NCI-H1417 treated with DMSO at 0.1 percent for 48 hours (cell line): ENCODE results near the gene TSPAN2.

ENCODE experiments used
- DNase-seq: peaks from one replicate; lab custom pipeline; 2025; lab: John Stamatoyannopoulos, UW

TSPAN2 gene

DNA sequence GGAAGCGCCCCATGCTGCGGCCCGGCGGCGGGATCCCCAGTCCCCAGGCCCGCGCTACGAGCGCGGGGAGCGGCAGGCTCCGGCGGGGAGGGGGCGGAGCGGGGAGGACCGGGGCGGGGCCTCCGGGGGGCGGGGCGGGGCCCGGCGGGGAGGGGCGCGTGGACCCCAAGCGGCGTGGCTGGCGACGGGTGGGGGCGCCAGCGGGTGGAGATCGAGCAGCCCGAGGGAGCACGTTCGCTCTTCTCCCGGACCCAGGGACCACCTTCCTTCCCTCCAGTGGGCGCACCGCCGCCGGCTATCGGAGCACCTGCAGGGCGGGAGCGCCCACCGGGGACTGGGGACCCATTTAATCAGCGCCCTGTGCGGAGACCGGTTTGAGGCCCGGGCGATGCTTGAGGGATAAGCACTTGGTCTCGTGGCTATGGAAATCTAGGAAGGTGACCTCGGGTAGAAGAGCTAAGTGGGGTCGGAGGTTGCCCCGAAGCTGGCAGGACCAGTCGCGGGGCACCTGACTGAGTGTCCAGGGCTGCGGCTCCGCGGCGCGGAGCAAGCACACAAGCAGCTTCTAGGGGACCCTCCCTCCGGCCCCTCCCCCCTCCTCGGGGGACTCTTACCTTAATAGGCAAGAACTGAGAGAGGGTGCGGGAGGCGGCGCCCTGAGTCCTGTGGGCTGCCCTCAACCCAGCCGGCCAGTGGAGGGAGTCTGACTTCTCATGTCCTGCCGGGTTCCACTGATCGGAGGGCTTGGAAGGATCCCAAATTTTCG, at the start of gene TSPAN2:
TSPAN2 (minus strand) TSS at position 84 of the 766 bp plus-strand sequence; CDS start at position 13, 71 bp downstream.
- peak; percentile 17 for DNase-seq

DNA sequence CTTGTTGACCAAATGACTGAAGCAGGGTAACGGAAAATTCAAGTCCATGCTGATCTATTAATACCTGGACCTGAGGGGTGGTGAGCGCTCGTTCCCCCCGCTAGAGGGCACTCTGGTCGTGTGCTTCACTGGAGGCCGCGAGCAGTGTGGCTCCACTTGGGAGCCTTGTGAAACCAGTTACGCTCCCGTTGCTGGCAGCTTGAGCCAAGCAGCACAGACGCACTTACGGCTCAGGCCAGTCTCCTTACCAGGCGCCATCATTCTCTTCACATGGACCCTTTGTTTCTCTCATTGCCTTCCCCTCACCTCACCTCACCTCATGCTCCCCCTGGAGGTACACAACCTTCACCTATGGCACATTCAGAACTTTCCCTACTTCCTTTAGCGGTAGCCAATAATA, 49.7 kb upstream of the TSPAN2 start:
- DNase-seq: peak; percentile 39

DNA sequence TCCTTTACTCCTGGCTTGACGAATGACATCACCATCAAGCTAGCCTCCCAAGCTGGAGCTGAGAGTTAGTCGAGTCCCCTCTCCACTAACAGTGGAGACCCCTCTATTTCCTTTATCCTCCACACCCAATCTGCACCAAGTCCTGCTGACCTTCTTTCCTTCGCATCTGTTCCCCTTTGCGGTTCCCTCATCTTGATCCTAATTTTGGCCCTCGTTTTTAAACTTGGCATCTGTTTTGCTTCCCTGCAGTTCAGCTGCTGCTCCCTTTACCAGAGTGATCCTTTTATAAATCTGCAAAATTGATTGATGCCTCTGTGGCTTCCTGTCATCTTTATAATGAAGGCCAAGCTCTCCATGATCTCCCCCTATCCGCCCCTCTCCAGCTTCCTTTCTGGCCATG, 49.0 kb upstream of the TSPAN2 start:
- DNase-seq: no peak

DNA sequence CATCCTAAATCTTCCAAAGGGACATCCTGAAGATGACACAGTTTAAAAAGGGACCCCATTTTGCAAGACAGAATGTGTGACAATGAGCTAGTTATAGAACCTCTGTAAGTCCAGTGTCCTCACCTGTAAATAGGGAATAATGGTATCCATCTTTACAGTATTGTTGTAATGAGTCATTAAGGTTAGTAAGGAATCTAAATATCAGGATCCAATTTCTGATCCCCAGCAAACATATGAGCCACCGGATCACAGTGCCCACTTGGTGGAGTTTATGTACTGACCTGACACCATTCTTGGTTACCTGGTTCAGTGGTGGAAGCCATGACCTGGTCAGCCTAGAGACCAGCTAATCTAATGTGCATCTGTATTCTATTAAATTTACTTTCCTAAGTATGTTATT, 47.9 kb upstream of the TSPAN2 start:
- DNase-seq: no peak

DNA sequence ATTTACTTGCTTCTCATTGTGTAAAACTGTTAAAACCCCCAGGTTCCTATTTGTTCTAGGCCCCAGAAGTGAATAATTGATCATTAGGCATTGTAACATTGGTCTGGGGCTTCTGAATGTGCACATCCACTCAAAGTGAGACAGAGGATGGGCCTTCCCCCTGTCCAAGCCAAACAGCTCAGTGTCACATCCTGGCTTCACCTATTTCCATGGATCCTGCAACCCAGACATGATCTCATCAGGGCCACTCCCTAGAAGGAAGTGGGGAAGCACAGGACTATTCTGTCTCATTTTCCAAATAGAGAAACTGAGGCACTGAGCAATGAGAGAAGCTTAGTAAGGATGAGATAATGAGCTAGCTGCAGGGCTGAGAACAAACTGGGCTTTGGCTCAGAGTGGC, 47.4 kb upstream of the TSPAN2 start:
- DNase-seq: no peak

DNA sequence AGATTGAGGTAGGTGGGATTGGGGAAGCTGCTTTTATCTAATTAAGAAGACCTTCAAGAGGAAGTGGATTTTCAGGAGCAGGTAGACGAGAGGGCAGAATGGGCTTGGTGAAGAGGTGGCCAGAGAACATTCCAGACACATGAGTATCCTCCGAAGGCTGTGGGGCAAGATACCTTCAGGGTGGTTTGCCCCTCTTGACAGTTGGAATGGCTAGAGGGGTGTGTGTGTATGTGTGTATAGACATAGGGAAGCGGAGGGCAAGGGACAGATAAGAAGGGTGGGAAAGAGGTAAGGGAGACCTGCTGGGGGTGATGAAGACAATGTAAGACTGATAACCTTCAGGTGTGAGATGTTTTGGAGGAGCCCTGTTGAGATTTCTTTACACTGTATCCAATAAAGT, 46.8 kb upstream of the TSPAN2 start:
- DNase-seq: no peak

DNA sequence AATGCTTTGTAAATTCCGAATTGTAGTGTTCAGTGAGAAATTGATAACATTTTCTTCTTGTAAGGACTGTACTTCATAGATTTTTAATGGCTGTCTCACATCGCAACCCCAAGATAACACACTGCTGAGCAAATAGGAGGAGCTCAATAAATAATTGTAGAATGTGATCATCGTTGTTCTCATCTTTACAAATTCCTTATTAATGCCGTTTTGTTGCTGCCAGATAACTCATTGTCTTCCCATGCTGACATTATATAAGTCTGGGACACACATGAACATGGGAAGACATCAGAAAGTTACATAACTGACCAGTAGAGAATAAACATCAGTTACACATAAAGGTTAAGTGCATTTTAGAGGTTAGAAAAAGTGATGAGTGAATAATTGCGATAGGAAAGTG, 46.4 kb upstream of the TSPAN2 start:
- DNase-seq: no peak

DNA sequence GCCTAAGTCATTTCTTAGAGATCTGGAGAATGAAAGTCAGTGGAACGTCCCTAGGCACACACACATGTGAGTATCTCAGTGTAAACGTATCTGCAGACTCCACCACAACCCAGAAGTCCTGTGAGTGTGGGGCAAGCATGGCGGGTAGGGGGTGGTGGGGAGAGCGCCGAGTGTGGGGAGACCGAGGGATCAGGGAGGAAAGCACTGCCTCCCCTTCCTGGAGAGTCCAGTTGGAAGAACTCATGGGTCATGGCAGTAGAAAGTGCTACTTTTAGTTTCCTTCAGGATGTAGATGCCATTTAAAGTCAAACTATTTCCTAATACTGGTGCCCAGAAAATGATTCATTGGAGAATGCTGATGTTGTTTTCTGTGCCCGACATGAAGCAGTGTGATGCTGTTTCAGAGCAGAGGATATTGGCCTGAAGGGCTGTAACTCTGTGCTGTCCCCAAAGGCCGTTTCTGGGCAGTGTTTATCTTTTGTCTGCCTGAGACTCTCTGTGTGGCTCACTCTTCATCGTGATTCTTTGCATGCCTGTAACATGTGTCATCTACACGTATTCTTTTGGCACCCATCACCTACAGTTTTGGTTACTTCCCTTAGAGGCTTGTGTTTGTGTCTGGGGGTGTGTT, 45.7 kb upstream of the TSPAN2 start:
- no peak for DNase-seq

DNA sequence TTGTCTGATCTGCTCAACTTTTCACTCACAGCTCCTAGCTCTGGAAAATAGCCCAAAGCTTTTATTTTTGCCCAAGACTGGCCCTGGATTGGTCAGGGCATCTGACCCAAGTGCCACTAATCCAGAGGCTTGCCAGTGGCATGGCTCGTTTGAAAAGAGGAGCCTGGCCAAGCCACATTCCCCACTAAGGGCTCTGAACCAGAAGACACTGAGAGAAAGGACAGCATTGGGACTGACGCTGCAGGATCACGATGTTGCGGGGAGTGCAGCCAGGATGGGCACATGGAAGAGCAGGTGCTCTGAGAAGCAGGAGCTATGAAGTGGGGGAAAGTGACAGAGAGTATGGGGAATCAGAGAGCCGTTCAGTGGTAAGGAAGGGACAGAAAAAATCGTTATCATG, 44.9 kb upstream of the TSPAN2 start:
- no peak for DNase-seq

DNA sequence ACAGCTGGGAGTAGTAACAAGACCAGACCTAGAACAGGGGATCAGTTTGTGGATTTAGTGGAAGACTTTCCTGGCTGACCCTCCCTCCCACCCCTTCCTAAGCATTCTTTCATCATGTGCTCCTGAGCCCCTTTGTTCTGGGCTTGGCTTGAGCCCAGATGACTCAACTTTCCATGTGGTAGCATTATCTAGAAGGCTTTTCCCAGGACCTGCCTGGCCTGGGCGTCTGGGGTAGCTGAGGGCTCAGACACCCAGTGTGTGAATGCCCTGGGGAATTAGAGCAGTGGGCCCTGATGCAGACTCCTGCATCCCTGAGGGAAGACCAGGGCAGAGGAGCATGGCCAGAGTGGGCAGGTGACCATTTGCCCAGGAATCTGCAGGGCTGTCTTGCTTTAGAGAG, 44.1 kb upstream of the TSPAN2 start:
- DNase-seq: no peak

DNA sequence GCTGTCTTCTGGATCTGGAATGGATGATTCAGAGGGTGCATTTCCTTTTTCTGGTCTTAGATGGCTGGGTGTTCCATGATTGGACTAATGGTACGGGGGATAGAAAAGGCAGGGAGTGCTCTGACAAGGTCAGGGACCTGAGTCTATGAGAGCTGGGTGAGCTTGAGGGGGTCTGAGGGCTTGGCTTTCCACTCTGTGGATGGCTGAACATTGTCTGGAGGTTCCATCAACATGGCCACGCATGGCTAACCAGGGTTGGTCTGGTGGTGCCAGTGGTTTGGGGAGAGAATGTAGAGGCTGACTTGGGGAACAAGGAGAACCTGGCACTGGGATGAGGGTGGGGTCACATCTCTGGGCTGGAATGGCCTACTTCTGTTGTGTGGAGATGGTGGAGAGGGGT, 41.5 kb upstream of the TSPAN2 start:
- no peak for DNase-seq

DNA sequence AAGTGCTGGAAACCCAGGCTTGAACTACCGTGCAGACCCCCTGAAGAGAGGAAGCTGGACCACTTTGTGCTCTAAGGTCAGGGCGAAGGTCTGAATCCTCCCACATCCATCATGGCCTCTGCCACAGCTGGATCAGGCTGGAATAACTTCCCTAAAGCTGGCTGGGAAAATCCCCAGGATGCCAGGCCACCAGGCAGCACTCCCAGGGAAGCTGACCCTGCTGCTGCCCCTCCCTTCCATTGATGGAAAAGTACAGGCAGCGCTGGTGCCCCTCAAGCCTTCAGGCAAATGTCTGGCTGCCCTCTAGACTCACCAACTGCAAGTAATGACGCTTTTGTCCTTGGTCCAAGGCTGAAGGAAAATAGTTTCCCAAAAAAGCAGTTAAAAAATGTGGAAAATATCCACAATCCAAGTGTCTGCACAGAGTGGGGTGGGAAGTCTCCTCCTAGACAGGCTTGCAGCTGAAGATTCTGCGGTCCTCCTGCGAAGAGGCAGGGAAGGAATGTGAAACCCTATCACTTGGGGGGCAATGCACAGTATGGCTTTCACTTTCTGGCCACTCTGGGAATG, 39.9 kb upstream of the TSPAN2 start:
- no peak for DNase-seq

DNA sequence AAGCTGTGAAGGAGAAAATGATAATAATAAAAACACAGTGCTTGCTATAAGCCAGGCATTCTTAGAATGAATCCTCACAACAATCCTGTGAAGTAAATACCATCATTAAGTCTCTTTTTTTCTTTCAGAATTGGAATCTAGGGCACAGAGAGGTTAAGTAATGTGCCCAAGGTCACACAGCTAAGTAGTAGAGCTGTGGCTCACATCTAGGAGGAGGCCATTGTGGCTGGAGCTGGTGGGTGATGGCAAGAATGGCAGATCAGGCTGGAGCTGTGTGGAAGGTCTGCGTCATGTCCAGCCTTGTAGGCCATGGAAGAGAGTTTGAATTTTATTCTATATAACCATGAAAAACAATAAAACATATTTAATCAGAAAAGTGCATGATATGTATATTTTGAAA, 38.2 kb upstream of the TSPAN2 start:
- DNase-seq: no peak

DNA sequence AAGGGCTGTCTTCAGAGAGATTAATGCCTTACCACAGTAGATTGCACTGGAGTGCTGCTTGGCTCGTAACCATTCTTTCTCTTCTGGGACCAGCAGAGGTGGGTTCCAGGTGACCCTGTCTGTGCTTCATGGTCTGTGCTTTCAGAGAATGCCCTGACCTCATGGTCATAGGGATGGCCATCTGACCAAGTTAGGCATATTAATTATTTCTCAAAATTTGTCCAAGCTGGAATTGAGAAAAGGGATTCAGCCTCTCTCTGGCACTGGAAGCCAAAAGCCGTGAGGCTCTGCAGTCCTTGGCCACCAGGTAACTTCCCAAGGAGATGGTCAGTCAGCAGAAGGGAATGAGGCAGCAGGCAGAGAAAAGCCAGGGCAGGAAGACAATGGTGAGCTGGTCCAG, 37.2 kb upstream of the TSPAN2 start:
- no peak for DNase-seq

DNA sequence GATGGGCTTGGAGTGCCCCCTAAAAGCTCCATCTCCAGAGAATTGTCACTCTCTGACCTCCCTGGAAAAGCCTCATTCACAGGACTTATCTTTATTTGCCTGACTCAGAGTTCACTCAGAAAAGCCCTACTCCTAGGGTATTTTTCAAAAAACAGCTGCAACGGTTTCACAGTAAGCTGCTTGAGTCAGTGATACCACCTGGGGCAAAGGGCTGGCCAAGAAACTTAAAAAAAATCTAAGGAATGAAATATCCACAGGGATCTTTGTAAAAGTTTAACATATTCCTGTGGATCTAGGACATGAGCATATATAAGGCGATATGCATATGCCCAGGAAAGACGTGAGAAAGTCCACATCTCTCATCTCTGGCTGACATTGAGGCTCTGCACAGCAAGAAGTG, 33.8 kb upstream of the TSPAN2 start:
- DNase-seq: no peak

DNA sequence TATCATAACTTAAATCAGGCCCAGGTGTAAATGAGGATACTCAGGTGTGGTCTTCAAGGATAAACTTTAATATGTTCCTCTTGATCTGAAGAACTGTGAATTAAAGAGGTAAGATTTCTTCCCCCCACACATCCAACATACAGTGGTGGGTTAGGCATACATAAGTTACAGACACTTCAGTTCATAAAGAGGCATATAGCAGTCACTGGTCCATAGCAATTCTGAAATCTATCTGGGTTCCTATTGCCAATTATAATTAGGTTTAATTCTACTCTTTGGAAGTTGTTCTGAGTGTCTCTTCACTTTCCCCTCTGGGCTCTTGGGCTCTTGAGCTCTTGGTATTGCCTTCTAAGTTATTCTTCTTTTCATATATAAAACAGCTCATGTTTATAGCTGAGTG, 32.5 kb upstream of the TSPAN2 start:
- DNase-seq: no peak

DNA sequence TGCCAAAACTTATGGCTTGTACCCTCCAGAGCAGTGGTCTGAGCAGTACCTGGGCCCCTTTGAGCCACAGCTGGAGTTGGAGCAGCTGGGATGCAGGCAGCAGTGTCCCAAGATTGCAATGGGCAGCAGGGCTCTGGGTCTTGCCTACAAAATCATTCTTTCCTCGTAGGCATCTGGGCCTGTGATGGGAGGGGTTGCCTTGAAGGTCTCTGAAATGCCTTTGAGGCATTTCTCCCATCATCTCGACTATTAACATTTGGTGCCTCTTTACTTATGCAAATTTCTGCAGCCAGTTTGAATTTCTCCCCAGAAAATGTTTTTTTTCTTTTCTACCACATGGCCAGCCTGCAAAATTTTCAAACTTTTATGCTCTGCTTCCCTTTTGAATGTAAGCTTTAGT, 31.0 kb upstream of the TSPAN2 start:
- no peak for DNase-seq

DNA sequence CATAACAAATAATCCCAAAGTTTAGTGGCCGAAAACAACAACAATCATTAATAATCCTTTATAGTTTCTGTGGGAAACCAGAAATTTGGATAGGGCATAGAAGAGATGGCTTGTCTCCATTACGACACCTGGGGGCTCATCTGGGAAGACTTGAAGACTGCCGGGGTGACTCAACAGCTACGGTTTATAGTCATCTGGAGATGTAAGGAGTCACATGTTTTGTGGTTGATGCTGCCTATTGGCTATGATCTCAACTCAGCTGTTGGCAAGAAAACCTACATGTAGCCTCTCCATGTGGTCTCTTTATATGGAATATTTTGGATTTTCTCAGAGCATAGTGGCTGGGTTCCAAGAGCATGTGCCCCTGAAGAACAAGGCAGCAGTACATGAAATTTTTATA, 29.3 kb upstream of the TSPAN2 start:
- DNase-seq: no peak

DNA sequence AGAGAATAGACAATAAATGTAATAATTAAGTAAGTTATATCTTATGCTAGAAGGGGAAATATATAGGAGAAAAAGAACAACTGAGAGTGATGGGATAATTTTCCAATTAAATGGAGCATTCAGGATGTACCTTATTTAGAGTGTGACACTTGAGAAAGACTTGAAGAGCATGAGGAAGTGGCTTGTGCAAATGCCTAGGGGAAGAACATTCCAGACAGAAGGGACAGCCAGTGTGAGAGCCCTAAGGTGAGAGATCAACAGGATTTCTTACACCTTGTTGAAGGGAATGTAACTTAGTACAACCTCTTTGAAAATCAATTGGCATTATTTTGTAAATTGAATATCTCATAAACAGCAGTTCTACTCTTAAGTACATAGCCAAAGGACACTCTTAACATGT, 28.8 kb upstream of the TSPAN2 start:
- DNase-seq: no peak

DNA sequence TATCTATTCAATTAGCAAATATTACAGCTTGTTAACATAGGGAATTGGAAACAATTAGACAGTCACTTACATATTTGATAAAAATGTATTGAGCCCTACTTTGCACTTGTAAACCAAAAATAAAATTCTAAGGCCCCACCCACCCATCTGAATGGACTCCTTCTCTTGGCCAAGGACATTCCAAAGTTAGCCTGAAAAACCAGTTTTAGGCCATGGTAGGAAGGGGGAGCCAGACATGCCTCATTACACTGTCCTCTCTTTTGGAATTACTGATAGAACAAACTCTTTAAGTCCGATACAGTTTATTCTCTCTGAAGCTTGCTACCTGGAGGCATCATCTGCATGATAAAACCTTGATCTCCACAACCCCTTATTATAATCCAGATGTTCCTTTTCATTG, 28.0 kb upstream of the TSPAN2 start:
- no peak for DNase-seq

DNA sequence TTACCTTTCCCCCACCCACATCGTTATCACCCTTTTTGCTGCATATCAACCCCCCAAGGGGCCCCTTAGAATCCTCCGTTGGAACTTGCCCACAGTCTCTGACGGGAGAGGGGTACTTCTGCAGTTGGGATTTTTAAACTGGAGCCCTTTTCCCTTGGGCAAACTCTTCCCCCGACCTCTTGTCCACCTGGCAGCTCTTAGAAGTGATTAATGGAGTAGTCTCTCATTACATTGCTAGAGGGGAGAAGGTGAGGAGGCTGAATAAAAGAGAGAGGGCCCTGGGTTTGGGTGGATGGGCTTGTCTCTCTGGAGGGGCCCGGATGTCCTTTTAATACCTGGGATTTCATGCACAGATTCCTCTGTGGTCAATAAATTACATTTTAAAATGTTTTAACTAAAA, 27.2 kb upstream of the TSPAN2 start:
- no peak for DNase-seq

DNA sequence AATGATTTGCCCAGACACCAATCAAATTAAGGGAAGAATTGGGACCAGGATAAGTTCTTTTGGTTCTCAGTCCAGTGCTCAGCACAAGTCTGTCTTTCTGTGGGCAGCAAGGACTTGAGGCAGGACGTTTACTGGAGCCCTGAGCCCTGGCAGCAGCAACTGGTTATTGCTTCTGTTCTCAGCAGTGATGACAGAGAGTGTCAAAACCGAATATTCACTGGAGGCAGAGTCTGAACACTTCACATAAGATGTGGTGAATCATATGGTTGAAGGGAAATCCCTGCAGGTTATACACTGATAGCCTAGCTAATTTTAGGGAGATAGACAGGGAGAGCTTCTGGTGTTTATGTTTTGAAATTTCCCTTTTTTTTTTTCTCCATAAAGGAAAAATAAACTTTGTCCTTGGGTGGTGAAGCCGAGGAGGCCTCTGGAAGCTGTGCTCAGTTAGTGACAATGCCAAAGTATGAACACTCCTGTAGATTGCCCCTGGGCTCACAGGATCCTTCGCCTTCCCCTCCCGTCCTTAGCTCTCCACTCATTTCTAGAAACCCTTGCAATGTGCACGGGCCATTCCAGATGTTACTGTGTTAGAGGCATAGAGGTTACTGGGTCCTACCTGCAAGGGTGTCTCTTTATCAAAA, 26.3 kb upstream of the TSPAN2 start:
- no peak for DNase-seq

DNA sequence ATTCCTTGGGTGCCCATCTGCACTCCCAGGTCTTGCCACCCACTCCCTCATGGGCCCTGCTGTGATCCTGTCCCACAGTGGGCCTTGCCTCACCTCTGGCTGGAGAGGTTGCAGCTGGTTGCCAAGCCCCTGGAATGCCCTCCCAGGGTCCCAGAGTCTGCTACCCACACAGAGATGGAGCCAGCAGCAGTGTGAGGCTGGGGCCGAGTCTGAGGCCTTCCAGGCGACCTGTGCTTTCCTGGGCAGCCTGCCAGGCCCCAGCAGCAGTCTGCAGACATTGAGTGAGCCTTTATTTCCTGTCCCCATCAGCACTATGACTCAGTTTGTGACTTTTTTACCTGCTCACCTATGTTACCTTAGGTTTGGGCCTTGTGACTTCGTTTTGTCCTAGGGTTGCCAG, 25.0 kb upstream of the TSPAN2 start:
- no peak for DNase-seq
